Fibroblast of lung (primary cell): ENCODE measurements around the gene ENG.
"Not testable (repeated sequence)": the region's sequence is repeated elsewhere in the genome, so short reads cannot be mapped to it uniquely, and the experiment has no call there.

Experiments
- EZH2 ChIP-seq: IDR thresholded peaks from 2 replicates; pipeline ENCODE4 v1.5.1; 2012; ENCODE audit warnings: low read length, control low read depth, mild to moderate bottlenecking; ENCODE audit errors: missing control alignments
- TF ChIP-seq, protein P1 (sequence below), 2 donors: IDR thresholded peaks in 1 of 2; conservative IDR thresholded peaks in 1 of 2; 1 replicate in 1 of 2; 2 replicates in 1 of 2; pipeline ENCODE4 v1.5.1; 2011 to 2012; ENCODE audit warnings: low read length in 2 of 2, control low read depth in 1 of 2, inconsistent platforms in 1 of 2, low read depth in 1 of 2, mild to moderate bottlenecking in 1 of 2

- TF ChIP-seq, protein P1, sequence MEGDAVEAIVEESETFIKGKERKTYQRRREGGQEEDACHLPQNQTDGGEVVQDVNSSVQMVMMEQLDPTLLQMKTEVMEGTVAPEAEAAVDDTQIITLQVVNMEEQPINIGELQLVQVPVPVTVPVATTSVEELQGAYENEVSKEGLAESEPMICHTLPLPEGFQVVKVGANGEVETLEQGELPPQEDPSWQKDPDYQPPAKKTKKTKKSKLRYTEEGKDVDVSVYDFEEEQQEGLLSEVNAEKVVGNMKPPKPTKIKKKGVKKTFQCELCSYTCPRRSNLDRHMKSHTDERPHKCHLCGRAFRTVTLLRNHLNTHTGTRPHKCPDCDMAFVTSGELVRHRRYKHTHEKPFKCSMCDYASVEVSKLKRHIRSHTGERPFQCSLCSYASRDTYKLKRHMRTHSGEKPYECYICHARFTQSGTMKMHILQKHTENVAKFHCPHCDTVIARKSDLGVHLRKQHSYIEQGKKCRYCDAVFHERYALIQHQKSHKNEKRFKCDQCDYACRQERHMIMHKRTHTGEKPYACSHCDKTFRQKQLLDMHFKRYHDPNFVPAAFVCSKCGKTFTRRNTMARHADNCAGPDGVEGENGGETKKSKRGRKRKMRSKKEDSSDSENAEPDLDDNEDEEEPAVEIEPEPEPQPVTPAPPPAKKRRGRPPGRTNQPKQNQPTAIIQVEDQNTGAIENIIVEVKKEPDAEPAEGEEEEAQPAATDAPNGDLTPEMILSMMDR (conservative IDR thresholded peaks at IDR 0.05 in 1 of 2, IDR thresholded peaks at IDR 0.05 in 1 of 2; ENCODE audit: low read depth in 1 of 2, low read length in 2 of 2), result not testable (repeated sequence)
- not testable (repeated sequence) for TF ChIP-seq EZH2
Measured at GRCh38 chr9:127780909-127781308, 73.5 kb downstream of the ENG start.
